Caco-2 (cell line): ENCODE results near the gene PRXL2B. TPM values are rescaled to one million over a fixed set of nuclear protein-coding genes. Genes with fewer than 3 reads are reported as not detected.

ENCODE experiments used
- BruUV-seq: library from RNA; stranded (reverse); fragments of 400-500 nt; replicated peaks from 2 replicates; lab custom pipeline; 2021; lab: Mats Ljungman, UMichigan
- CTCF ChIA-PET: fragments of 300-600 bp; sonication (Branson Sonifier 250); formaldehyde crosslinking; loops from one replicate; lab custom pipeline; 2022; ENCODE audit warnings: antibody characterized with exemption; lab: Charles Lee
- POLR2A ChIA-PET: fragments of 300-600 bp; sonication (Branson Sonifier 250); formaldehyde crosslinking; loops from one replicate; lab custom pipeline; 2022; ENCODE audit warnings: antibody characterized with exemption; lab: Charles Lee
- DNase-seq, 2 experiments: peaks; one replicate each; pipeline versions ENCODE4 v3.0.0 to v3.0.0-alpha.2; 2020 to 2022
- H3K27me3 ChIP-seq: replicated peaks from 2 replicates; pipeline ENCODE4 v1.6.0; 2011; ENCODE audit warnings: low read length; ENCODE audit not compliant: control insufficient read depth, insufficient read depth
- H3K36me3 ChIP-seq: 2 replicates; pipeline ENCODE4 v1.5.1; 2011; ENCODE audit warnings: low read length; ENCODE audit not compliant: control insufficient read depth, insufficient read depth
- H3K4me1 ChIP-seq: fragments of 250-450 bp; sonication (Bioruptor Pico); 2 replicates; pipeline ENCODE4 v1.5.1; 2020; ENCODE audit warnings: mild to moderate bottlenecking
- H3K4me3 ChIP-seq: 2 replicates; pipeline ENCODE4 v1.5.1; 2011; ENCODE audit warnings: low read depth, mild to moderate bottlenecking, control low read depth, low read length
- H3K9me3 ChIP-seq: fragments of 250-450 bp; sonication (Bioruptor Pico); 2 replicates; pipeline ENCODE4 v1.5.1; 2020; ENCODE audit warnings: mild to moderate bottlenecking, moderate library complexity
- H3K27ac Mint-ChIP-seq: one replicate; pipeline ENCODE4 v1.8.0; 2022; ENCODE audit warnings: mixed read lengths; ENCODE audit not compliant: unreplicated experiment
- H3K27me3 Mint-ChIP-seq: one replicate; pipeline ENCODE4 v1.8.0; 2022; ENCODE audit warnings: mixed read lengths; ENCODE audit not compliant: insufficient read depth, unreplicated experiment
- H3K36me3 Mint-ChIP-seq: one replicate; pipeline ENCODE4 v1.8.0; 2022; ENCODE audit warnings: mild to moderate bottlenecking, mixed read lengths; ENCODE audit not compliant: insufficient read depth, unreplicated experiment
- H3K4me1 Mint-ChIP-seq: one replicate; pipeline ENCODE4 v1.8.0; 2022; ENCODE audit warnings: low read depth, mixed read lengths; ENCODE audit not compliant: unreplicated experiment
- H3K4me3 Mint-ChIP-seq: one replicate; pipeline ENCODE4 v1.8.0; 2022; ENCODE audit warnings: mild to moderate bottlenecking, moderate library complexity, mixed read lengths; ENCODE audit not compliant: unreplicated experiment
- H3K9me3 Mint-ChIP-seq: one replicate; pipeline ENCODE4 v1.8.0; 2022; ENCODE audit warnings: mixed read lengths; ENCODE audit not compliant: unreplicated experiment
- intact Hi-C: fragments of 100-400 bp; cut with micrococcal nuclease; formaldehyde crosslinking; loops from one replicate; pipeline ENCODE4 v1.10.0; 2022; ENCODE audit not compliant: unreplicated experiment
- total RNA-seq: library from RNA; stranded (reverse); gene quantifications from 2 replicates; pipeline ENCODE4 v1.2.3, GENCODE V29; 2022
- TF ChIP-seq, protein P1 (sequence below), 2 experiments: fragments of 200-600 bp in 1 of 2; IDR thresholded peaks; 1 replicate in 1 of 2; 2 replicates in 1 of 2; pipeline versions ENCODE4 v1.5.1 to v1.8.0; 2011 to 2022; ENCODE audit warnings: antibody characterized with exemption in 1 of 2, control low read depth in 1 of 2, inconsistent platforms in 1 of 2, low read depth in 1 of 2, low read length in 1 of 2, mild to moderate bottlenecking in 1 of 2, moderate library complexity in 1 of 2; ENCODE audit not compliant: insufficient read depth in 1 of 2, severe bottlenecking in 1 of 2, unreplicated experiment in 1 of 2

The PRXL2B gene
- total RNA-seq, 1 experiment from 2014 or later: 16.2 TPM

DNA sequence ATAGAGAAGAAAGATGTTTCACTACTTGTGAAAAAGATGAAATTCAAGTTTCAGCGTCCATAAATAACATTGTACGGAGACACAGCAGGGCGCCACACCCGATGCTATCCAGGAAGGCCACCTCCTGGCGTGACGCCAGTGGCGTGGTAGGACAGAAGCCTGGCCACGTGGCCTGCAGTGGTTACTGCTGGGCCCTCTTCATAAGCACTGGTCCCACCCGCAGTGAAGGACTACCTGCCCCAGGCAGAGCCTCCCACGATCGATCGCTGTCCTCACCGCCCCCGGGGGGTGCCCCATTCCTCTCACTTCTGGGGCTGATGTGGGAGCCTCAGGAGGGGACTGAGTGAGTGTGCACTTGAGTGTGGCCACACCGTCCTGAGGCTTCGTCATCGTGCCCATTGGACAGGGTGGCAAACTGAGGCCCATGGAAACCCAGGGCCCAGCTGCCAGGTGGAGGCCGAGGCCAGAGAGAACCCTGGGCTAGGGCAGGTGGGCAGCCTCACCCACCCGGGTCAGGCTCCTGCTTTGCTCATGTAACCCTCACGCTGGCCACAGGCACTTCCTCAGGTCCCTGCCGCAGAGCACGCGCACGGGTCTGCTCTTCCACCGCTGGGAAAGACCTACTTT is 44.8 kb upstream of the PRXL2B start:
- Mint-ChIP-seq H3K4me1 (no peaks in the 10 kb centered on the region), H3K4me3 (no peak overlapping the region), H3K9me3 (no peaks in the 10 kb centered on the region), H3K27ac (no peak overlapping the region), H3K36me3 (peaks cover 4% of the 10 kb centered on the region), H3K27me3 (no peaks in the 10 kb centered on the region)
- ChIA-PET POLR2A (no interaction called here), CTCF (no interaction called here)
- TF ChIP-seq, protein P1, sequence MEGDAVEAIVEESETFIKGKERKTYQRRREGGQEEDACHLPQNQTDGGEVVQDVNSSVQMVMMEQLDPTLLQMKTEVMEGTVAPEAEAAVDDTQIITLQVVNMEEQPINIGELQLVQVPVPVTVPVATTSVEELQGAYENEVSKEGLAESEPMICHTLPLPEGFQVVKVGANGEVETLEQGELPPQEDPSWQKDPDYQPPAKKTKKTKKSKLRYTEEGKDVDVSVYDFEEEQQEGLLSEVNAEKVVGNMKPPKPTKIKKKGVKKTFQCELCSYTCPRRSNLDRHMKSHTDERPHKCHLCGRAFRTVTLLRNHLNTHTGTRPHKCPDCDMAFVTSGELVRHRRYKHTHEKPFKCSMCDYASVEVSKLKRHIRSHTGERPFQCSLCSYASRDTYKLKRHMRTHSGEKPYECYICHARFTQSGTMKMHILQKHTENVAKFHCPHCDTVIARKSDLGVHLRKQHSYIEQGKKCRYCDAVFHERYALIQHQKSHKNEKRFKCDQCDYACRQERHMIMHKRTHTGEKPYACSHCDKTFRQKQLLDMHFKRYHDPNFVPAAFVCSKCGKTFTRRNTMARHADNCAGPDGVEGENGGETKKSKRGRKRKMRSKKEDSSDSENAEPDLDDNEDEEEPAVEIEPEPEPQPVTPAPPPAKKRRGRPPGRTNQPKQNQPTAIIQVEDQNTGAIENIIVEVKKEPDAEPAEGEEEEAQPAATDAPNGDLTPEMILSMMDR (IDR thresholded peaks at IDR 0.05; ENCODE audit: insufficient read depth in 1 of 2, low read depth in 1 of 2, low read length in 1 of 2, severe bottlenecking in 1 of 2, unreplicated experiment in 1 of 2): no peak
- no TSS peak for BruUV-seq
- H3K4me3 ChIP-seq: no peak overlapping the region
- H3K36me3 ChIP-seq: no peaks in the 10 kb centered on the region
- DNase-seq: no peak
- H3K27me3 ChIP-seq: no peaks in the 10 kb centered on the region
- no peaks in the 10 kb centered on the region for H3K4me1 ChIP-seq
- no peaks in the 10 kb centered on the region for H3K9me3 ChIP-seq
- intact Hi-C loops: no loop called here

DNA sequence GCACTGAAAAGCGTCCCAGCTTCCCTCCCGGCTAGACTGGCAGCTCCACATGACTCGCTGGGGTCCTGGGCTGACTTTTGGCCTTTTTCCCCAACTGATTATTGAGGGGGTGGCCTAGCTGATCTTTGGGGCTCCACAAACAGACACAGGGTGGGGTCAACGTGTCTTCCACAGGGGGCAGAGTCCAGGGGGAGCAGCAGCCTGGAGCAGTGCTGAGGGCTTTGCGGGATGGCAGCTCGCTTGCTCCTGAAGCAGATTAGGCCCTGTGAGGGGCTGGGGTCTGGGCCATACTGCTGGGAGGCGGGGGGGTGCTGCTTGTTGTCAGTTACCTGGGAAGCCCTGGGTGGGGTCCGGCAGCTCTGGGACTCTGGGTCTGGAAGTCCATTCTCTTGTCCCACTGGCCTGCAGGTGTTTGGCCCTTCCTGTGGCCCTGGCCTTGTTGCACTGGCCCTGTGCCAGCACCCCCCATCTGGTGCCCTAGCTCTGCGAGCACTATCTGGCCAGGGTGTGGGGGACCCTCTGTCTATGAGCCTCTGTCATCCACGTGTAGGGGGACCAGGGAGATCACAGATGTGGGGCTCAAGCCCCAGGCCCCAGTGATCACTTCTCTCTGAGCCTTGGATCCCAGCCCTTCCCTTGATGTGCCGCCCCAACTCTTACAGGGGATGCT is 44.2 kb upstream of the PRXL2B start:
- CTCF ChIA-PET: no interaction called here
- Mint-ChIP-seq H3K36me3 (peaks cover 6% of the 10 kb centered on the region), H3K4me1 (no peaks in the 10 kb centered on the region), H3K9me3 (no peaks in the 10 kb centered on the region), H3K27me3 (no peaks in the 10 kb centered on the region), H3K27ac (no peak overlapping the region), H3K4me3 (no peak overlapping the region)
- POLR2A ChIA-PET: no interaction called here
- intact Hi-C loops: no loop called here
- no peaks in the 10 kb centered on the region for H3K9me3 ChIP-seq
- no peaks in the 10 kb centered on the region for H3K27me3 ChIP-seq
- H3K4me3 ChIP-seq: no peak overlapping the region
- H3K4me1 ChIP-seq: peaks cover 3% of the 10 kb centered on the region
- TF ChIP-seq, protein P1 (IDR thresholded peaks at IDR 0.05; ENCODE audit: insufficient read depth in 1 of 2, low read depth in 1 of 2, low read length in 1 of 2, severe bottlenecking in 1 of 2, unreplicated experiment in 1 of 2): no peak
- H3K36me3 ChIP-seq: no peaks in the 10 kb centered on the region
- no peak for DNase-seq
- no TSS peak for BruUV-seq

DNA sequence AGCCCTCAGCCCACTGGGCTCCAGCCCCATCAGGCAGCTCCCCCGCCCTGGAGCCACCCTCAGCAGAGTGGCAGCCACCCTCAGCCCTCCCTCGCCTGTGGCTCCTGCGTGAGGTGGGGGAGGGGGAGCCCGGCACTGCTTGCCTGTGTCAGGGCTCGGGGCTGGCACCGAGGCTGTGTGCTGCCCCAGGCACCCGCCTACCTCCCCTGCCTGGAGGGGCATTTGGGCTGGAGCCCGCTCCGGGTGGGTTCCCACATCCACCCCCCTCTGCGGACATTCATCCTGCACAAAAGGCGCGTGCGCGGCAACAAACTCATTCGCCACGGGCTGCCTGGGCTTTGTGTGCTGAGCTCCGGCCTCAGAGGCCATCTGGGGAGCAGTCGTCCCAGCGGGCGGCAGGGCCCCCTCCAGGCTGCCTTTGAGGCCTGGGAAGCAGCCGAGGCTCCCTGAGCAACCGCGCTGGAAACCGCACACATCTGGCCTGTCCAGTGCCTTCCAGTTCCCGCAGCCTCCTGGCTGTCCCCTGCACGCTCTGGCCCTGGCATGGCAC is 43.0 kb upstream of the PRXL2B start:
- H3K36me3 ChIP-seq: no peaks in the 10 kb centered on the region
- no peak for DNase-seq
- no peaks in the 10 kb centered on the region for H3K27me3 Mint-ChIP-seq
- no peak overlapping the region for H3K27ac Mint-ChIP-seq
- intact Hi-C loops: no loop called here
- no TSS peak for BruUV-seq
- H3K4me3 ChIP-seq: no peak overlapping the region
- CTCF ChIA-PET: no interaction called here
- H3K36me3 Mint-ChIP-seq: peaks cover 6% of the 10 kb centered on the region
- H3K4me3 Mint-ChIP-seq: no peak overlapping the region
- no peaks in the 10 kb centered on the region for H3K9me3 ChIP-seq
- H3K9me3 Mint-ChIP-seq: no peaks in the 10 kb centered on the region
- peaks cover 8% of the 10 kb centered on the region for H3K4me1 ChIP-seq
- POLR2A ChIA-PET: no interaction called here
- H3K27me3 ChIP-seq: no peaks in the 10 kb centered on the region
- TF ChIP-seq, protein P1 (IDR thresholded peaks at IDR 0.05; ENCODE audit: insufficient read depth in 1 of 2, low read depth in 1 of 2, low read length in 1 of 2, severe bottlenecking in 1 of 2, unreplicated experiment in 1 of 2): no peak
- H3K4me1 Mint-ChIP-seq: no peaks in the 10 kb centered on the region
